HEK293T (cell line): Measurements from ENCODE around the gene TDP1.

ENCODE experiments used
- CTCF ChIA-PET: fragments of 350-600 bp; formaldehyde crosslinking; extraction: SDS; loops from one replicate; lab custom pipeline; 2021; ENCODE audit warnings: antibody characterized with exemption, inconsistent platforms; lab: Yijun Ruan, JAX
- POLR2A ChIA-PET: fragments of 350-600 bp; formaldehyde crosslinking; extraction: SDS; loops from one replicate; lab custom pipeline; 2020; ENCODE audit warnings: antibody characterized with exemption, inconsistent platforms; lab: Yijun Ruan, JAX
- DNase-seq: peaks from one replicate; pipeline ENCODE4 v3.0.0; 2012; ENCODE audit warnings: mixed read lengths; ENCODE audit errors: extremely low spot score
- ARNT ChIP-seq: fragments of 450-650 bp; IDR thresholded peaks from 2 replicates; pipeline ENCODE4 v1.6.1; 2017; ENCODE audit warnings: mild to moderate bottlenecking
- BHLHE40 ChIP-seq: fragments of 450-650 bp; IDR thresholded peaks from 2 replicates; pipeline ENCODE4 v1.6.1; 2016; ENCODE audit warnings: mild to moderate bottlenecking, moderate library complexity, borderline replicate concordance
- CTBP1 ChIP-seq: fragments of 450-650 bp; IDR thresholded peaks from 2 replicates; pipeline ENCODE4 v1.6.1; 2016; ENCODE audit warnings: borderline replicate concordance
- ELF4 ChIP-seq: fragments of 450-650 bp; IDR thresholded peaks from 2 replicates; pipeline ENCODE4 v1.6.1; 2017; ENCODE audit warnings: antibody characterized with exemption
- FOXA1 ChIP-seq: fragments of 450-650 bp; IDR thresholded peaks from 2 replicates; pipeline ENCODE4 v1.6.1; 2016; ENCODE audit warnings: mild to moderate bottlenecking
- FOXK2 ChIP-seq: fragments of 450-650 bp; IDR thresholded peaks from 2 replicates; pipeline ENCODE4 v1.6.1; 2016; ENCODE audit warnings: mild to moderate bottlenecking
- FOXM1 ChIP-seq: fragments of 450-650 bp; IDR thresholded peaks from 2 replicates; pipeline ENCODE4 v1.6.1; 2017; ENCODE audit warnings: mild to moderate bottlenecking, borderline replicate concordance
- HDGF ChIP-seq: fragments of 450-650 bp; IDR thresholded peaks from 2 replicates; pipeline ENCODE4 v1.6.1; 2017; ENCODE audit warnings: antibody characterized with exemption, borderline replicate concordance
- L3MBTL2 ChIP-seq: fragments of 450-650 bp; conservative IDR thresholded peaks from 2 replicates; pipeline ENCODE4 v1.6.1; 2016; ENCODE audit warnings: mild to moderate bottlenecking
- LEF1 ChIP-seq: fragments of 450-650 bp; IDR thresholded peaks from 2 replicates; pipeline ENCODE4 v1.6.1; 2017; ENCODE audit warnings: mild to moderate bottlenecking, borderline replicate concordance
- NFRKB ChIP-seq: fragments of 450-650 bp; IDR thresholded peaks from 2 replicates; pipeline ENCODE4 v1.6.1; 2016; ENCODE audit warnings: mild to moderate bottlenecking, moderate library complexity
- SP1 ChIP-seq: fragments of 450-650 bp; IDR thresholded peaks from 2 replicates; pipeline ENCODE4 v1.6.1; 2017
- SUZ12 ChIP-seq: fragments of 450-650 bp; IDR thresholded peaks from 2 replicates; pipeline ENCODE4 v1.6.1; 2016; ENCODE audit warnings: mild to moderate bottlenecking
- TARDBP ChIP-seq: fragments of 450-650 bp; IDR thresholded peaks from 2 replicates; pipeline ENCODE4 v1.6.1; 2016
- ZNF384 ChIP-seq: fragments of 450-650 bp; IDR thresholded peaks from 2 replicates; pipeline ENCODE4 v1.6.1; 2016
- TF ChIP-seq, protein P1 (sequence below): fragments of 450-650 bp; IDR thresholded peaks from 2 replicates; pipeline ENCODE4 v1.6.1; 2016

The TDP1 gene

DNA sequence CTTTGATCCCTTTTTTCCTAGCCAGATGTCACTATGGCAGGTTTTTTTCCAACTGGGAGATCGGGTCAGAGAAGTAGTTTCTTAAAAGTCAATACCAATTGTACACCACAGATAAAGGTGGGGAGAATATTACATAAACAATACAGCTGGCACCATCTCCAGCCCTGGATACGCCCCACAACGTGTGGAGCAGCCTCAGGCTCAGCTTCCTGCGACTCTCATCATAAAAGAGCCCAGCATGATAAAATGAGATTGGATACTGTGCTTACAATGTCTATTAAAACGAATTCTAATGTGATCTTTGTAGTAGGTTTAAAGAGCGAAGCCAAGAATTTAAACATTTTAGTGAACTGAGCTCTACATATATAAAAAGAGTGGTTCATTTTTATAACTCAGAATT is 22.7 kb upstream of the TDP1 start:
- DNase-seq, result peak; percentile 12
- ChIA-PET CTCF (interaction anchor here (0.9 kb wide), 1 partner anchor 14 kb away, joined by 3 read pairs; no protein-coding TSS in a partner anchor), POLR2A (no interaction called here)

GRCh38 chr14:89936654-89937185 is 19.0 kb upstream of the TDP1 start:
- no peak for DNase-seq
- no peak for TF ChIP-seq ELF4
- no peak for TF ChIP-seq BHLHE40
- TF ChIP-seq ARNT, result no peak
- no peak for TF ChIP-seq HDGF
- TF ChIP-seq TARDBP, result no peak
- TF ChIP-seq, protein P1, sequence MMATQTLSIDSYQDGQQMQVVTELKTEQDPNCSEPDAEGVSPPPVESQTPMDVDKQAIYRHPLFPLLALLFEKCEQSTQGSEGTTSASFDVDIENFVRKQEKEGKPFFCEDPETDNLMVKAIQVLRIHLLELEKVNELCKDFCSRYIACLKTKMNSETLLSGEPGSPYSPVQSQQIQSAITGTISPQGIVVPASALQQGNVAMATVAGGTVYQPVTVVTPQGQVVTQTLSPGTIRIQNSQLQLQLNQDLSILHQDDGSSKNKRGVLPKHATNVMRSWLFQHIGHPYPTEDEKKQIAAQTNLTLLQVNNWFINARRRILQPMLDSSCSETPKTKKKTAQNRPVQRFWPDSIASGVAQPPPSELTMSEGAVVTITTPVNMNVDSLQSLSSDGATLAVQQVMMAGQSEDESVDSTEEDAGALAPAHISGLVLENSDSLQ, result no peak
- TF ChIP-seq LEF1, result no peak
- no peak for TF ChIP-seq SUZ12
- no peak for TF ChIP-seq SP1
- no peak for TF ChIP-seq L3MBTL2
- TF ChIP-seq FOXA1, result no peak
- no peak for TF ChIP-seq NFRKB
- no peak for TF ChIP-seq FOXM1
- TF ChIP-seq ZNF384, result no peak
- ChIA-PET POLR2A (no interaction called here), CTCF (interaction anchor here (0.6 to 1.4 kb wide), 2 partner anchors 36 to 896 kb away, joined by 3 to 4 read pairs; no protein-coding TSS in a partner anchor)

More for the DNA sequence above, 22.7 kb upstream of the TDP1 start:
- TF ChIP-seq FOXK2 (no peak), ARNT (no peak), TARDBP (no peak), L3MBTL2 (no peak), LEF1 (no peak), SP1 (no peak), SUZ12 (no peak), FOXM1 (no peak), FOXA1 (no peak), ZNF384 (no peak), NFRKB (no peak), CTBP1 (no peak), HDGF (no peak), ELF4 (no peak), BHLHE40 (no peak)
- TF ChIP-seq, protein P1, result no peak

DNA sequence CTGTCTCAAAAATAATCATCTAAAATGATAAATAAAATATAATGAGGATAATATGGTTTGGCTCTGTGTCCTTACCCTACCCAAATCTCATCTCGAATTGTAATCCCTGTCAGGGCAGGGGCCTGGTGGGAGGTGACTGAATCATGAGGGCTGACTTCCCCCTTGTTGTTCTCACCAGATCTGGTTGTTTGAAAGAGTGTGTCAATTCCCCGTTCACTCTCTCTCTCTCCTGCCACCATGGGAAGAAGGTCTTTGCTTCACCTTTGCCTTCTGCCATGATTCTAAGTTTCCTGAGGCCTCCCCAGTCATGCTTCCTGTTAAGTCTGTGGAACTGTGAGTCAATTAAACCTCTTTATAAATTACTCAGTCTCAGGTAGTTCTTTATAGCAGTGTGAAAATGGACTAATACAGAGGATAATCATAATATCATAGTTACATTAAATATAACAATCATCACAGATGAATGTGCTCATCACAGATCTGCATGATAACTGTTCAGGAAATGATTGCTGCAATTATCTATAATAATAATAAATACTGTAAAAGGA is 13.8 kb upstream of the TDP1 start:
- CTCF ChIA-PET, result interaction anchor here (0.6 to 1.4 kb wide), 3 partner anchors 12 to 563 kb away, joined by 4 to 6 read pairs (median 5); partner anchors contain the start of gene EFCAB11
- POLR2A ChIA-PET, result interaction anchor here (1.3 kb wide), 1 partner anchor 12 kb away, joined by 4 read pairs; the partner anchor contains the start of gene EFCAB11
- TF ChIP-seq BHLHE40, result no peak
- no peak for TF ChIP-seq FOXK2
- TF ChIP-seq ARNT, result no peak
- TF ChIP-seq FOXA1, result no peak
- TF ChIP-seq L3MBTL2, result no peak
- no peak for TF ChIP-seq ELF4
- DNase-seq, result no peak

DNA sequence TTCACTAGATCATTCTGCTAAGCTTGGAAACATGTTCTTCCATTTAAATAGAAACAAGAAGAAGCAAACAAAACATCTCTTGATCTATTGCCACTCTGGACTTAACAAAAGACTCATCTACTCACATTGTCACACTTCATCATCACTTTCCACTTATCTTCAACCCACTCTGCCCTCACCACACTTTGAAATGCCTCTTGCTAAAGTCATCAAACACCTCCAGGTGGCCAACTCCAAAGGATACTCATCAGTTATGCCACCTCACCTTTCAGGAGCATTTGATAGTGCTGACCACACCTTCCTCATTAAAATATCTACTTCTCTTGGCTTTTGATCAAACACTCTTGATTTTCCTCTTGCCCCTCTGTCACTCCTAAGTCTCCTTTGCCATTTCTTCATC is 8.4 kb upstream of the TDP1 start:
- no peak for DNase-seq
- ChIA-PET POLR2A (no interaction called here), CTCF (interaction anchor here (0.7 kb wide), 1 partner anchor 21 kb away, joined by 3 read pairs; no protein-coding TSS in a partner anchor)
- TF ChIP-seq SUZ12 (no peak), ELF4 (no peak), HDGF (no peak), FOXA1 (no peak), SP1 (no peak), TARDBP (no peak), NFRKB (no peak), ARNT (no peak), FOXM1 (no peak), L3MBTL2 (no peak), LEF1 (no peak), ZNF384 (no peak)
- TF ChIP-seq, protein P1, result no peak

- ChIA-PET POLR2A (no interaction called here), CTCF (interaction anchor here (0.6 to 5.4 kb wide), 2 partner anchors 13 to 68 kb away, joined by 4 to 35 read pairs; no protein-coding TSS in a partner anchor)
- TF ChIP-seq HDGF, result no peak
- no peak for TF ChIP-seq FOXK2
- no peak for DNase-seq
Measured at GRCh38 chr14:89952576-89952975, 3.2 kb upstream of the TDP1 start.

GRCh38 chr14:89953602-89954001 is 2.1 kb upstream of the TDP1 start:
- TF ChIP-seq, protein P1, result no peak
- TF ChIP-seq SUZ12 (no peak), NFRKB (no peak), LEF1 (no peak), ARNT (no peak), FOXA1 (no peak), SP1 (no peak), BHLHE40 (no peak), ZNF384 (no peak), FOXM1 (no peak), FOXK2 (no peak), L3MBTL2 (no peak), TARDBP (no peak), ELF4 (no peak), HDGF (no peak)
- no peak for DNase-seq
- ChIA-PET CTCF (interaction anchor here (0.9 to 5.4 kb wide), 3 partner anchors 9 to 14 kb away, joined by 3 to 35 read pairs (median 5); no protein-coding TSS in a partner anchor), POLR2A (interaction anchor here (0.6 to 2.5 kb wide), 2 partner anchors 15 to 303 kb away, joined by 3 to 7 read pairs; partner anchors contain the start of gene PSMC1)
